PC-3 (cell line): ENCODE measurements around the gene KCNT2. TPM values are rescaled to one million over a fixed set of nuclear protein-coding genes. Genes with fewer than 3 reads are reported as not detected.

Source experiments
- ATAC-seq: fragments of 200-7000 bp; cut with Tn5 transposase; 2 replicates; pipeline ENCODE4 v1.9.1; 2020; ENCODE audit warnings: mild to moderate bottlenecking, moderate library complexity
- BruUV-seq: library from RNA; stranded (reverse); fragments of 400-500 nt; replicated peaks from 2 replicates; lab custom pipeline; 2021; lab: Mats Ljungman, UMichigan
- CTCF ChIA-PET: fragments of 300-600 bp; sonication (Branson Sonifier 250); formaldehyde crosslinking; loops from one replicate; lab custom pipeline; 2022; ENCODE audit warnings: antibody characterized with exemption; lab: Charles Lee
- POLR2A ChIA-PET: fragments of 300-600 bp; sonication (Branson Sonifier 250); formaldehyde crosslinking; loops from one replicate; lab custom pipeline; 2022; ENCODE audit warnings: antibody characterized with exemption; ENCODE audit not compliant: unreplicated experiment; lab: Charles Lee
- DNase-seq: peaks from one replicate; pipeline ENCODE4 v3.0.0-alpha.2; 2015
- H2AFZ ChIP-seq: fragments of 300-600 bp; sonication (generic); 2 replicates; pipeline ENCODE4 v1.6.0; 2016; ENCODE audit warnings: antibody characterized with exemption, low read length
- H3F3A ChIP-seq: fragments of 300-600 bp; sonication (generic); one replicate; pipeline ENCODE4 v1.6.0; 2017; ENCODE audit warnings: antibody characterized with exemption, low read length, control low read depth, mild to moderate bottlenecking; ENCODE audit not compliant: unreplicated experiment
- H3K27ac ChIP-seq: fragments of 300-600 bp; sonication (generic); 2 replicates; pipeline ENCODE4 v1.5.1; 2016; ENCODE audit warnings: mild to moderate bottlenecking, low read length
- H3K27me3 ChIP-seq: fragments of 300-600 bp; sonication (generic); 2 replicates; pipeline ENCODE4 v1.6.1; 2016; ENCODE audit warnings: low read length, mixed read lengths
- H3K36me3 ChIP-seq: fragments of 300-600 bp; sonication (generic); 2 replicates; pipeline ENCODE4 v1.6.1; 2016; ENCODE audit warnings: low read depth, mixed run types, low read length, mixed read lengths
- H3K4me1 ChIP-seq: fragments of 300-600 bp; sonication (generic); 2 replicates; pipeline ENCODE4 v1.5.1; 2016; ENCODE audit warnings: low read length; ENCODE audit not compliant: insufficient read depth
- H3K4me2 ChIP-seq: fragments of 300-600 bp; sonication (generic); 2 replicates; pipeline ENCODE4 v1.6.0; 2016; ENCODE audit warnings: low read length
- H3K4me3 ChIP-seq: fragments of 300-600 bp; sonication (generic); 2 replicates; pipeline ENCODE4 v1.5.1; 2016; ENCODE audit warnings: mild to moderate bottlenecking, low read length, mixed read lengths
- H3K79me2 ChIP-seq: fragments of 300-600 bp; sonication (generic); 2 replicates; pipeline ENCODE4 v1.6.1; 2017; ENCODE audit warnings: low read length, mixed read lengths
- H3K9ac ChIP-seq: fragments of 300-600 bp; sonication (generic); 2 replicates; pipeline ENCODE4 v1.6.0; 2016; ENCODE audit warnings: mild to moderate bottlenecking, low read length
- H3K9me2 ChIP-seq: fragments of 300-600 bp; sonication (generic); replicated peaks from 2 replicates; pipeline ENCODE4 v1.6.1; 2016; ENCODE audit warnings: mixed run types, low read length, mixed read lengths
- H3K9me3 ChIP-seq: fragments of 300-600 bp; sonication (generic); 2 replicates; pipeline ENCODE4 v1.6.1; 2016; ENCODE audit warnings: low read length, mixed read lengths
- H4K20me1 ChIP-seq: fragments of 300-600 bp; sonication (generic); 2 replicates; pipeline ENCODE4 v1.6.1; 2016; ENCODE audit warnings: low read length, mixed read lengths
- CTCF ChIP-seq: fragments of 300-600 bp; sonication (generic); conservative IDR thresholded peaks from 2 replicates; pipeline ENCODE4 v1.5.1; 2017; ENCODE audit warnings: antibody characterized with exemption, low read depth, mild to moderate bottlenecking, low read length
- EZH2 ChIP-seq: fragments of 300-600 bp; sonication (generic); IDR thresholded peaks from one replicate; pipeline ENCODE4 v1.6.1; 2017; ENCODE audit warnings: antibody characterized with exemption, mild to moderate bottlenecking, low read length; ENCODE audit not compliant: unreplicated experiment
- EZH2phosphoT487 ChIP-seq: fragments of 300-600 bp; sonication (generic); IDR thresholded peaks from 2 replicates; pipeline ENCODE4 v1.6.1; 2018; ENCODE audit warnings: mild to moderate bottlenecking, antibody characterized with exemption, low read length, borderline replicate concordance
- intact Hi-C: fragments of 100-400 bp; cut with micrococcal nuclease; formaldehyde crosslinking; loops from 2 replicates; pipeline ENCODE4 v1.9.0; 2023
- total RNA-seq: library from RNA; depleted of rRNA; stranded (reverse); fragments of >200 nt; gene quantifications from 2 replicates; pipeline ENCODE4 v1.2.3, GENCODE V29; 2014

The KCNT2 gene
- total RNA-seq, 1 experiment from 2014 or later = 0.26 TPM

- Histone ChIP-seq H3K27ac (no peak overlapping the region), H3K27me3 (no peaks in the 10 kb centered on the region), H3K36me3 (no peaks in the 10 kb centered on the region), H3K79me2 (no peaks in the 10 kb centered on the region), H3F3A (no peaks in the 10 kb centered on the region), H3K9me2 (no peaks in the 10 kb centered on the region), H3K9me3 (no peaks in the 10 kb centered on the region), H4K20me1 (no peaks in the 10 kb centered on the region), H3K4me3 (no peak overlapping the region), H3K4me1 (no peaks in the 10 kb centered on the region), H2AFZ (no peak overlapping the region), H3K9ac (no peak overlapping the region), H3K4me2 (no peak overlapping the region)
- no peak for ATAC-seq
- no peak for DNase-seq
- BruUV-seq = no TSS peak
- intact Hi-C loops = no loop called here
- no peak for TF ChIP-seq EZH2
- no peak for TF ChIP-seq EZH2phosphoT487
- no peak for TF ChIP-seq CTCF
- ChIA-PET CTCF (no interaction called here), POLR2A (no interaction called here)
Measured at GRCh38 chr1:196517193-196517592, 91.0 kb downstream of the KCNT2 start.

- POLR2A ChIA-PET = no interaction called here
- intact Hi-C loops = no loop called here
- ATAC-seq = no peak
Measured at GRCh38 chr1:196516373-196516772, 91.9 kb downstream of the KCNT2 start.

More at GRCh38 chr1:196516373-196516772, 91.9 kb downstream of the KCNT2 start:
- Histone ChIP-seq H3K9ac (no peak overlapping the region), H3K27me3 (no peaks in the 10 kb centered on the region), H4K20me1 (no peaks in the 10 kb centered on the region), H3K27ac (no peak overlapping the region), H3K4me1 (no peaks in the 10 kb centered on the region), H3F3A (no peaks in the 10 kb centered on the region), H3K79me2 (no peaks in the 10 kb centered on the region), H3K36me3 (no peaks in the 10 kb centered on the region), H3K4me2 (no peak overlapping the region), H3K4me3 (no peak overlapping the region), H2AFZ (no peak overlapping the region), H3K9me2 (no peaks in the 10 kb centered on the region), H3K9me3 (no peaks in the 10 kb centered on the region)
- no TSS peak for BruUV-seq
- DNase-seq = no peak
- CTCF ChIA-PET = no interaction called here
- TF ChIP-seq EZH2 (no peak), EZH2phosphoT487 (no peak), CTCF (no peak)
